Measurements from ENCODE around the gene MBOAT7. TPM values are rescaled to one million over a fixed set of nuclear protein-coding genes. Genes with fewer than 3 reads are reported as not detected.

MBOAT7 gene
- total RNA-seq, 2 donors from 2014 or later = 144 to 152 TPM

DNA sequence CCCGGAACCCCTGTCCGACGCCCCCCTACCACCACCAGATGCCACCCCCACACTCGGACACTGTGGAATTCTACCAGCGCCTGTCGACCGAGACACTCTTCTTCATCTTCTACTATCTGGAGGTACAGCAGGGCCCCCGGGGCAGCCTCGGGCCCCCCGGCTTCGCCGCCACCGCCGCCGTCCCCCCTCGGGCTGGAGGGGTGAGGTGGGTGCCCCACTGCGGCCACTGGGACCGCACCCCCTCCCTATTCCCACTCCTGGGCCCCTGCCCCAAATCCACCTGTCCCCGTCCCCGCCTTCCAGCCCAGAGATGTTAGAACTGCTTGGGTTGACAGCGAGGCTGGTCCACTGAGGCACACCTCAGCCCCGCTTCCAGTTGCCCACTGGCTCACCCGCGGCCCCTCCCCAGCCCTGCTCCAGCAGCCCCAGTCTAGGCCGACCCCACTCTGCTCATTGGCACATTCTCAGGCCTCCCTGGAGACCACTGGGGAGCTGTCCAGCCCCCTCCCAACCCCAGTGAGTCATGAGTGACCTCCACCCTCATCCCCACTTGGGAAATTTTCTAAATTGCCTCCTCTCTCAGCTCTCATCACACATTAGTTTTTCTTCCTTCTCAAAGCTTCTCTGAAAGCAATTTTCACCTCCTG lies 36.4 kb downstream of the MBOAT7 start:
- peak; percentile 2 for ATAC-seq
- DNase-seq = no peak
- intact Hi-C loops (cut with DNase I, micrococcal nuclease) = no loop called here

DNA sequence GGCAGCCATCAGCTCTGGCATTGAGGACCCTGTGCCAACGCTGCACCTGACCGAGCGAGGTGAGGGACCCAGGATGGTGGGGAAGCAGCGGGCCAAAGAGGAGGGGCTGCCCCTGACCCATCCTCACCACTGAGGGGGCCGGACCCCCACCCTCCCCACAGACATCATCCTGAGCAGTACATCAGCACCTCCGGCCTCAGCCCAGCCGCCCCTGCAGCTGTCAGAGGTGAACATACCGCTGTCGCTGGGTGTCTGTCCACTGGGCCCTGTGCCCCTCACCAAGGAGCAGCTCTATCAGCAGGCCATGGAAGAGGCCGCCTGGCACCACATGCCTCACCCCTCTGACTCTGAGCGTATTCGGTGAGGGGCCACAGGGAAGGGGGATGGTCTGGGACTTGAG lies 37.1 kb downstream of the MBOAT7 start:
- DNase-seq = no peak
- peak; percentile 3 for ATAC-seq
- intact Hi-C loops (cut with DNase I, micrococcal nuclease) = no loop called here

DNA sequence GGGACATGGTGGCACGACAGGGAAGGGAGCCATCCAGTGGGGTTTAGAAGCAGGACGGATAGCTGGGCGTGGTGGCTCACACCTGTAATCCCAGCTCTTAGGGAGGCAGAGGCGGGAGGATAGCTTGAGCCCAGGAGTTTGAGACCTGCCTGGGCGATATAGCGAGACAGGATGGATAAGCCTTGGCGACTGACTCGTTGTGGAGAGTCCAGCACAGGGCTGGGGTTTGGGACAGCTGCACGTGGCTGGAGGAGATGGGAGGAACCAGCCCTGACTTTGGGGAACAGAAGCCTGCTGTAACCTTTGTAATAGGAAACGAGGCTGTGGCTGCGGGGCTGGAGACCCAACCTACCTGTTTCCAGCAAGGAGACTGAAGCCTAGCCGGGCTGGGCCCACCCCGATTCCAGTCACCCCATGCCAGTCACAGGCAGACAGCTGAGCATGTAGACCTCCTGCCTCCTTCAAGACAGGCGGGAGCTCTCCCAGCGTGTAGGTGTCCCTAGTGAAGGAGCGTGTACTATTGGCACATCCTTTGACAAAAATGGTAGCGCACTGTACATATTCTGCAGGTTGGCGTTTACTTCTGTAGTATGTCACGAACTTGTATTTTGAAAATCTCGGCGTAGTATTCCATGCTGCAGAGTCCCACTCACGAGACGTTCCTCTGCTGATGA lies 37.9 kb downstream of the MBOAT7 start:
- intact Hi-C loops (cut with DNase I, micrococcal nuclease) = no loop called here
- ATAC-seq (no peak), DNase-seq (no peak)

DNA sequence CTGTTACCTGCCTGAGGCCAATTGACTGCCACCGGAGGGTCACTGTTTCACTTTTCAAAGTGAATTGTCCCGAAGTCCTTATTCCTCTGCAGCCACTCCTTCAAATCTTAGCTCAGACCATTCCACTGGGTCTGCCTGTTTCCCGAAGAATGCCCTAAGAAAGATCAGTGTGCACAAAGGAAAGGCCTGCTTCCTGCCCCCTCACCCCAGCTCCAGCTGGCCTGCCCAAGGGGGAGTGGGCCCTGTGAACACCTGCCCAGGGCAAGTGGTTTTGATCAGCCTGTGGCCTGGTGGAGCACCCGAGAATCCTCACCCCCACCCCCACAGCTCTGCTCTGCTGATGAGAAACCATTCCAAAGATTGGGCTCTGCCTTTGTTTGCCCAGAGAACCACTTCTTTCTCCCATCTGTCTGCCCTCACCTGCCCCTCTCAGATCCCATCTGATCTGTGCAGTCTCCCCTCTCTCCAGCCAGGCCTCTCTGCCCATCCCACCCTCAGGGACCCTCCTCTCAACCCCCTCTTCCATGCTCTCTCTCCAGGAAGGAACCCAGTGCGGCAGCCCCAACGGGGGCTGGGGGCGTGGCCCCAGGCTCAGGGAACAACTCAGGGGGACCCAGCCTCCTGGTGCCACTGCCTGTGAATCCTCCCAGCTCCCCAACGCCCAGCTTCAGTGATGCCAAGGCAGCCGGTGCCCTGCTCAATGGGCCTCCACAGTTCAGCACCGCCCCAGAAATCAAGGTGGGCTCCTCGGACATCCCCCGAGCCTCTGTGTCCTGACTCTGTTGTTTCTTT lies 40.2 kb downstream of the MBOAT7 start:
- intact Hi-C loops (cut with DNase I, micrococcal nuclease) = no loop called here
- no peak for ATAC-seq

DNA sequence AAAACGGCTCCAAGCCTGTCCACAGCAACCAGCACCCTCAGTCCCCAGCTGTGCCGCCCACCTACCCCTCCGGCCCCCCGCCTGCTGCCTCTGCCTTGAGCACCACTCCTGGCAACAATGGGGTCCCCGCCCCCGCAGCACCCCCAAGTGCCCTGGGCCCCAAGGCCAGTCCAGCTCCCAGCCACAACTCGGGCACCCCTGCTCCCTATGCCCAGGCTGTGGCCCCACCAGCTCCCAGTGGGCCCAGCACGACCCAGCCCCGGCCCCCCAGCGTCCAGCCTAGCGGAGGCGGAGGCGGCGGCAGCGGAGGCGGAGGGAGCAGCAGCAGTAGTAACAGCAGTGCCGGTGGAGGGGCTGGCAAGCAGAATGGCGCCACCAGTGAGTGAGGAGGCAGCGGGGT lies 41.2 kb downstream of the MBOAT7 start:
- DNase-seq (no peak), ATAC-seq (no peak)
- intact Hi-C loops (cut with DNase I, micrococcal nuclease) = no loop called here

More for the DNA sequence above, 40.2 kb downstream of the MBOAT7 start:
- DNase-seq = no peak

DNA sequence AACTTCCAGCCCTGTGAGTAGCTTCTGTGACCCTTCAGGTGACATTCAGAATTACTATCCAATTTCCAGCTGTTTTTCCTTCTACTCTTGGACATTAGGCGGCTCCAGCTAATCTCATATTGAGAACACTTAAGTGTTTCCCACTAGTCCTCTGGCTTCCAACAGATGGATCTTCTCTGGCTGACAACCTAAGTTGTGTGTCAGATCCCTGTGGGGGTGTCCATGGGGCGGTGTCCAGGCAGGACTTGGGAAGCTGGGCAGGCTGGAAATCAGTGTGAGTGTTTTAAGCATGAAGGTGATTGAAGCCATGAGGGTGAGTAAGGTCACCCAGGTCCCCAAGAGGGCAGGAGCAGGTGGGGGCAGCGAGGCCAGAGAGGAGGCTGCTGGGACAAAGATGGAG lies 41.7 kb downstream of the MBOAT7 start:
- ATAC-seq = no peak
- DNase-seq = no peak
- intact Hi-C loops (cut with DNase I, micrococcal nuclease) = no loop called here

DNA sequence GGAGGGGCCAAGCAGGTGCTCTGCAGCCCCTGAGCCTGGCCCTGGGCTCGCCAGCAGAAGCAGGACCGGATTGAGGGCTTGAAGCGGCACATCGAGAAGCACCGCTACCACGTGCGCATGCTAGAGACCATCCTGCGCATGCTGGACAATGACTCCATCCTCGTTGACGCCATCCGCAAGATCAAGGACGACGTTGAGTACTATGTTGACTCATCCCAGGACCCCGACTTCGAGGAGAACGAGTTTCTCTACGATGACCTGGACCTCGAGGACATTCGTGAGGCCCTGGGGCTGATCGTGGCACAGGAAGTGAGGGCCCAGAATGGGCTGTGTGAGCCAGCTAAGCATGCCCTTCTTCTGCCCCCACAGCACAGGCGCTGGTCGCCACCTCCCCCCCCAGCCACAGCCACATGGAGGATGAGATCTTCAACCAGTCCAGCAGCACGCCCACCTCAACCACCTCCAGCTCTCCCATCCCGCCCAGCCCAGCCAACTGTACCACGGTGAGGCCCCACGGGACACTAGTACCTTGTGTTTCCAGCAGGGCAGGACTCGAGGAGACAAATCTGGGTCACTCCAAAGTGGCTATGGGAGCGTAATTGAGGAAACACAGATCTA lies 43.7 kb downstream of the MBOAT7 start:
- ATAC-seq (no peak), DNase-seq (no peak)
- intact Hi-C loops (cut with DNase I, micrococcal nuclease) = no loop called here

DNA sequence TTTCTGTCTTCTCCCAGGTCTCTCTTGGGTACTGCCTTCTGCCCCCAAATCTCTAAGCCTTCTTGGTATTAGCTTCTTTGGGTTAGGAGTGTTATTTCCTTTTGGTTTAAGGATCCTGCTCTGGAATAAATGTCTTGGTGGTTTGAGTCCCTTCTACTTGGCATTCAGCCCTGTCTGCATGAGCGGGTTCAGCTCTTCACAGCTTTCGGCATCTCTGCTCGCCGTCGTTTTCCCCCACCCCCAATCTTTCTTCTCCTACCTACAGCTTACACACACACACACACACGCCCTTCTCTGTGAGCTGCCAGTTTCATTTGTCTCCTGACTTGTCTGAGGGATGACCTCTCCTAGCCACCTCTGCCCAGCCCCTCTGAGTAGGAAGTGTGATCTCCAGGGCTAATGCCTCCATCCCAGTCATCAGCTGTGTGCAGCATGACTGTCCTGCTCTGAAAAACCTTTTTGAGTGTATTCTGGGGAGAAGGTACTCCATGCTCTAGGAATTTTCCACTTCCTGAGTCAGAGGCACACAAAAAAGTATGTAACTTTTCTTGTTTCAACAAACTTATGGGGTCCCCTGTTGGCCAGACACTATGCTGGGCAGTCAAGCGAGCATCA lies 47.1 kb downstream of the MBOAT7 start:
- no peak for DNase-seq
- intact Hi-C loops (cut with DNase I, micrococcal nuclease) = no loop called here
- no peak for ATAC-seq

DNA sequence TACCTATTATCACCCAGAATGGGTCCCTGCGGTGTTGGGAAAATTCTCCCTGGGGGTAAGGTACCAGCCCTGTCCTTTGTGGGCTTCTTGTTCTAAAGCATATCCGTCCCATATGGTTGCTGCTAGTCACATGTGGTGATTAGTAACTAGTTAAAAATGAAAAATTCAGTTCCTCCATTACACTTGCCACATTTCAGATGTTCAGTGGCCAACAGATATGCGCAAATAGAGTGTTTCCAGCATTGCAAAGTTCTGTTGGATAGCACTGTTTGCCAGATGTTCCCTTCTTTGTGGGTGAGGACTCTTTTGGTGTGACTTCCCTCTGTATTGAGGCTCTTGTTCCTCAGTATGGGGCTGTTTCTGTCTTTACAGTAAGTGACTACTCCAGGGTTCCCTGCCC lies 48.0 kb downstream of the MBOAT7 start:
- DNase-seq = no peak
- ATAC-seq = no peak
- intact Hi-C loops (cut with DNase I, micrococcal nuclease) = no loop called here

DNA sequence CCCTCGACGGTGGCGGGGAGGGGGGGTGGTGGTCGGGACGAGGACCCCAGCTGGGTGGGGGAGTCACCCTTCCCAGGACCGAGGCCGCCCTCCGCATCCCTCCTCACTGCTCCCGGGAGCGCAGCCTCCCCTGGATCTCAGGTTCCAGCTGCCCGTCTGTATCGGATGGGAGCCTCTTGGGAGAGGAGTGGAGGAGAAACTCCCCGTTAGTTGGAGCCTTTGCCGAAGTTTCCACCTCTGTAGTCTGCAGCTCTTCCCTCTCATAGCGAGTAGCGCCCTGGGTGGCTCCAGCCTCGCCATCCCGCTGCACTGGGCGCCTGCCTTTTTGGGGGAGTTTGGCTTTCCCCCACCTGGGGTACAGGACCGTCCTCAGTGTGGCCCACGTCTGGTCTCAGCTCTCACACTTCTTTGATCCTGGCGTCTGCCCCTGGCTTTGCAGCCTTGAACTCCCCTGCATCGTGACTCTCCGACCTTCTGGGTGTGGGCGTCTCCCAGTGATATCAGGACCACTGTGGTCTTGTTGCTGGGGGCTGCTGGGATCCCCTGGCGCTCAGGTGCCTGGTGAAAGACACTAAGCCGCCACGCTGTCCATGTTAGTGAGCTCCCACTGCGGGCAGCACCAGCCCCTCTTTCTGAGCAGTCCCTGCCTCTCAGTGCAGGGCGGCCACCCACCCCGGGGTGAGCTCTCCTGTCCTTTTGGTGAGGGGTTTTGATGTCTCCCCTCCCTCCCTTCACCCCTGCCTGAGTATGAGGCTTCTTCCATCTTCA lies 50.7 kb downstream of the MBOAT7 start:
- intact Hi-C loops (cut with DNase I, micrococcal nuclease) = no loop called here
- DNase-seq (no peak), ATAC-seq (no peak)

DNA sequence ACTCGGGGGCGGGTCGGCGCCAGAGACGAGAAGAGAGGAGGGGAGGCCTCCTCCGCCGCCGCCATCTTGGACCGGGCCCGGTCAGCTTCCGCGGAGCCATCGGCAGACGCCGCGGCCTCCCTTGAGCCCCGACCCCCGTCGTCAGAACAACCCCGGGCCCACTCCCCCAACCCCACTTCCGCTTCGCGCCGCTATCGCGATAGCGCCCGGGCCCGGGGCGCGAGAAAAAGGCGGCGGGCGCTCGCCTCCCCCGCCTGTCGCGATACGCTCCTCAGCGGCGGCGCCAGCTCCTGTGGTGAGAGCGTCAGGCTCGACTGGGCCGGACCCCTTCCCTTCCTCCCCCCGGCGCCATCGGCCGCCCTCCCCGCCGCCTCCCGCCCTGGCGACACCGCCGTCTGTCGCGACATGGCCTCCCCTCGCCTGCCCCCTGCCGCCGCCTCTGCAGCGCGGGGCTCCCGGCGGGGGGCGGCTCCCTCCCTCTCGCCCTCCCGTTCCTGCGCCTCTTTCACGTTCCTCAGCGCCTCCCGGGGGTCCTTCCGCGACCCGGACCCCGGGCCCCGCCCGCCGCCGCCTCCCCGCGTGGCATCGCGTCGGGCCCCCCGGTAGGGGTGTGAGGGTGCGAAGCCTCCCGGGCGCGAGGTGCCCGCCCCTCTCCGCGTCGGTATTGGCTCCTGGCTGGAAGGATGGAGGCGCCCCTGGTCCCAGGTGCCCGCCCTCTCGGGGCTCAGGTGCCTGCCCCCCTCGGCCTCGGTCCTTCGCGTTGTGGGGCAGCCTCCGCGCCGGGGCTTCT lies 51.5 kb downstream of the MBOAT7 start, which contains the start of gene CNOT3:
CNOT3 (plus strand) TSS at position 64 of the 790 bp plus-strand sequence. CDS start 5,217 bp downstream, outside the sequence.
- peak in 1 of 2 donors; percentile 53 for DNase-seq
- intact Hi-C loops (cut with DNase I, micrococcal nuclease) = no loop called here
- ATAC-seq = no peak

DNA sequence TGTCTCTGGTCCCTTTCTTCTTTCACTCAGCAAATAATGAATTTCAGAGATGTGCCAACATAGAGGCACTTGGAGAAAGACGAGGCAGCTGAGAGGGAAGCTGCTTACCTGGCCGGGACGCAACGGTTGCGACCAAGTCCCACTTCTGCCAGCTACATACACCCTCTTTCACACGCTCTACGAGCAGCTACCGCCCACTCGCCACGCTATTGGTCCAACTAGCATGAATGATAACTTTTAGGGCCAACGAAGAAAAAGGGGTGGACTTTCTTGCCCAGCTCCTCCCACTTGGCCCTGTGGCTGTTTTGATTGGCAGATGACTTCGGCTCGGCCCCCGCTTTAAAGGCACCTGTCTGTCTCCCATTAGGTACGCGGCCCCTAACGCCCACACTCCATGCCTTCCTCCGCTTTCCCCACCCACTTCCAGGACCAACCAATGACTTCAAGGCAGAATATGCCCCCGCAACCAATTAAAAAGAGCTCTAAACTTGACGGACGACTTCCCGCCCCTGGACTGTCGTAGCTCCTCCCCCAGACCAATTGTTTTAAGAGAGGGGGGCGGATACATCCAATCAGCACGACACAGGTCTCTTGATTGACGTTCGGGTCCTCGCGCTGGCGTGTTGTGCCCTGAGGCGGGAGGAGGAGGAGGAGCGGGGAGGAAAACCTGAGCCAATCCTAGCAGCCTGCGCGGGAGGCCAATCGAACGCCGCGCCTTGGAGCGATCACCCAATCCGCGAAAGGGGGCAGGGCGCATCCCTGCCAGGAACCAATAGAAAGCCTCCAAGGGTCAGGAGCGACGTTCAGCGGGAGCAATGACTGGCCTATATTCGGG lies 52.3 kb downstream of the MBOAT7 start:
- DNase-seq (peak; percentile 98 to 100), ATAC-seq (peak; percentile 82)
- intact Hi-C loops (cut with DNase I, micrococcal nuclease) = no loop called here

DNA sequence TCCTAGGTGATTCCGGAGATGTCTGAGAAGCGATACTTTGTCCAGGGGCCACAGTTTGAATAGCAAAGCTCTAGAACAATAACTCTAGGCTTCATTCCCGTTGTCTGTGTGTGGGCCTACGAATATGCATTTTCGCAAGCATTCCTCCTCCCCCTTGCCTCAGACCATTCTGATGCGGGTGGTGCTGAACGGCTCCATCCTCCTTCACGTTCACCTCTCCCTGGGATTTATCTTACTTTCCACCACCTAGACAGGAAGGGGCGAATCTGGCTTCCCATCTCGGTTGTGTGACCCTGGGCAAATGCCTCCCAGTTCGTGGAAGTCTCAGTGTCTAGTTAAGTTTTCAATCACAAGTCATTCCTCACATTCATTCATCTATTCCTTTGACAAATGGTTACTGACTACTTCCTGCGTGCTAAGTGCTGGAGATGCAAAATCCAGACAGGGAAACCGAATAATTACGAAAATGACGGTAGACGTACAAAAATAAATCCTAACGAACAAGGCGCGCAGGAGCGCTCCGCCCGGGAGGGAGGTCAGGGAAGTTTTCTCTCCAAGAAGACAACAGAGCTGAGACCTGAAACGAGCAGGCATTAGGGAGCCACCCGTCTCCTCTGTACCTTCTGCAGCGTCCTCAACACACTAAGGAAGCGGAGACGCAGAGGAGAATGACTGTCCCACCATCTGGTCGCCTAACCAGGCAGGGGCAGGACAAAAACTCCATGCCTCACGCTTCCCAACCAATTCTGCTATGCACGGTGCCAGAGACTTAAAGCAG lies 53.1 kb downstream of the MBOAT7 start:
- DNase-seq (peak in 1 of 2 donors; percentile 40), ATAC-seq (peak; percentile 1)
- intact Hi-C loops (cut with DNase I, micrococcal nuclease) = no loop called here

DNA sequence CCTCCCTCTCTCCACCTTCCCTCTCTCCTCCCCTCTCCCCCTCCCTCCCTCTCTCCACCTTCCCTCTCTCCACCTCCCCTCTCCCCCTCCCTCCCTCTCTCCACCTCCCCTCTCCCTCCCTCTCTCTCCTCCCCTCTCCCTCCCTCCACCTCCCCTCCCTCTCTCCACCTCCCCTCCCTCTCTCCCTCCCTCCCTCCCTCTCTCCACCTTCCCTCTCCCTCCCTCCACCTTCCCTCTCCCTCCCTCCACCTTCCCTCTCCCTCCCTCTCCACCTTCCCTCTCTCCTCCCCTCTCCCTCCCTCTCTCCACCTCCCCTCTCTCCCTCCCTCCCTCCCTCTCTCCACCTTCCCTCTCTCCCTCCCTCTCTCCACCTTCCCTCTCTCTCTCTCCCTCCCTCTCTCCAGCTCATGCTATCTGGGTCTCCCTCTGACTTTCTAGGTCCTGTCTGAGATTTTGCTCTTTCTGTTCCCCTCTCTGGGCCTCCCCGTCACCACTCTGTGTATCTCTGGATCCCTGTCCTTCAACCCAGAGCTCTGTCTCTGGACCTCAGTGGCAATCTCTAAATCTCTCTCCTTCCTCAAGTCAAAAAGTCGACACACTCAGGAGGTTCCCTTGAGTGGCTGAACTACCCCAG lies 55.3 kb downstream of the MBOAT7 start:
- ATAC-seq = no peak
- DNase-seq = no peak
- intact Hi-C loops (cut with DNase I, micrococcal nuclease) = no loop called here

DNA sequence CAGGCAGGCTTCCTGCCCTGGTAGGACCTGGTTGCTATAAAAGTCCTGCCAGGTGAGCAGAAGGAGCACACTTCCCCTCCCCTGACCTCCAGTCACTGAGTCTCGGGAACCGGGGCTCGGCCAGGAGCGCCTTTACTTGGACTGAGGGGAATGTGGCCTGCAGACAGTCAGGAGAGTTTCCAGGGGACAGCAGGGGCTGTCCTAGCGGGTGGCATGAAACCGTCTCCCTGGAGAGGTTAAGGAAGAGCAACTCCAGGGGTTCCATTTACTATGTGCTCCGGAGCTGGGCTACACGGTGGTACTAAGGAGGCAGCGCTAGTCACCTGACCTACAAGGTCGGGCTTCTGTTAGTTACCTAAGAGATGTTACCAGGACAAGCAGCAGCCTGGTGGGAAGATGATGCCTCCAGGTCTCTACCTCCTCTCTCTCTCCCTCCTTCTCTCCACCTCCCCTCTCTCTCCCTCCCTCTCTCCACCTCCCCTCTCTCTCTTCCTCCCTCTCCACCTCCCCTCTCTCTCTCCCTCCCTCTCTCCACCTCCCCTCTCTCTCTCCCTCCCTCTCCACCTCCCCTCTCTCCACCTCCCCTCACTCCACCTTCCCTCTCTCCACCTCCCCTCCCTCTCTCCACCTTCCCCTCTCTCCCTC lies 55.9 kb downstream of the MBOAT7 start:
- ATAC-seq = no peak
- no peak for DNase-seq
- intact Hi-C loops (cut with DNase I, micrococcal nuclease) = no loop called here
